Measurements from ENCODE around the gene FSTL4. TPM values are rescaled to one million over a fixed set of nuclear protein-coding genes. Genes with fewer than 3 reads are reported as not detected.

Gene FSTL4
- total and polyA plus RNA-seq, 2 donors from 2014 or later = 0.09 to 4.0 TPM

DNA sequence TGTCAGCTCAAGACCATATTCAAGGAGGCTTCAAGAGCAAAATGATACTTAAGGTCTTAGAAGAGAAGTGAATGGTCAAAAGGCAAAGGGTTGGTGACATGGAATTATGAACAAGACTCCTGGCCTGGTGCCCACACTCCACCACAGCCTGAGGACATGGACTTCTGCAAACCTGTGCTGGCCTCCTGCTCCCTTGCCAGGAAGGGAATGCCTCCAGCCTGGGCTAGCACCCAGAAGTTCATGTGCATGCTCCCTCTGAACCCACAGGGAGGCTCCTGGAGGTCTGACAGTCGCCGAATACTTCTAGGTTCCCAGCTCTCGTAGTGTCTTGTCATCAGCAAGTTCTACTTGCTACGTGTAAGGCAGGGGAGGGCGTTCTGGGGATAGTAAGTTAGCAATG is 156.7 kb downstream of the FSTL4 start:
- no peak overlapping the region for H3K4me3 ChIP-seq (ENCODE audit: low read length in 3 of 3)
- H3K36me3 ChIP-seq (ENCODE audit: control insufficient read depth in 2 of 3, insufficient read depth in 3 of 3, low read length in 3 of 3) = no peaks in the 10 kb centered on the region
- no peak overlapping the region for H3K9ac ChIP-seq (ENCODE audit: low read length in 3 of 3)
- H3K27me3 ChIP-seq (ENCODE audit: control insufficient read depth, insufficient read depth, low read length) = peaks cover under 1% of the 10 kb centered on the region
- TF ChIP-seq, protein P1, sequence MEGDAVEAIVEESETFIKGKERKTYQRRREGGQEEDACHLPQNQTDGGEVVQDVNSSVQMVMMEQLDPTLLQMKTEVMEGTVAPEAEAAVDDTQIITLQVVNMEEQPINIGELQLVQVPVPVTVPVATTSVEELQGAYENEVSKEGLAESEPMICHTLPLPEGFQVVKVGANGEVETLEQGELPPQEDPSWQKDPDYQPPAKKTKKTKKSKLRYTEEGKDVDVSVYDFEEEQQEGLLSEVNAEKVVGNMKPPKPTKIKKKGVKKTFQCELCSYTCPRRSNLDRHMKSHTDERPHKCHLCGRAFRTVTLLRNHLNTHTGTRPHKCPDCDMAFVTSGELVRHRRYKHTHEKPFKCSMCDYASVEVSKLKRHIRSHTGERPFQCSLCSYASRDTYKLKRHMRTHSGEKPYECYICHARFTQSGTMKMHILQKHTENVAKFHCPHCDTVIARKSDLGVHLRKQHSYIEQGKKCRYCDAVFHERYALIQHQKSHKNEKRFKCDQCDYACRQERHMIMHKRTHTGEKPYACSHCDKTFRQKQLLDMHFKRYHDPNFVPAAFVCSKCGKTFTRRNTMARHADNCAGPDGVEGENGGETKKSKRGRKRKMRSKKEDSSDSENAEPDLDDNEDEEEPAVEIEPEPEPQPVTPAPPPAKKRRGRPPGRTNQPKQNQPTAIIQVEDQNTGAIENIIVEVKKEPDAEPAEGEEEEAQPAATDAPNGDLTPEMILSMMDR (IDR thresholded peaks at IDR 0.05; ENCODE audit: borderline replicate concordance, extremely low read depth, insufficient read depth) = no peak
- intact Hi-C loops (cut with DNase I) = no loop called here
- no peak overlapping the region for H3K27ac ChIP-seq (ENCODE audit: low read depth in 2 of 2, low read length in 2 of 2)
- no peaks in the 10 kb centered on the region for H3K9me3 ChIP-seq (ENCODE audit: control insufficient read depth in 2 of 3, insufficient read depth in 1 of 3, low read length in 3 of 3)
- DNase-seq = no peak
- H3K4me1 ChIP-seq (ENCODE audit: control insufficient read depth in 2 of 3, insufficient read depth in 2 of 3, low read depth in 1 of 3, low read length in 3 of 3) = peaks cover 0 to 4% (median 0%) of the 10 kb centered on the region in 3 donors
- FAIRE-seq = no peak

DNA sequence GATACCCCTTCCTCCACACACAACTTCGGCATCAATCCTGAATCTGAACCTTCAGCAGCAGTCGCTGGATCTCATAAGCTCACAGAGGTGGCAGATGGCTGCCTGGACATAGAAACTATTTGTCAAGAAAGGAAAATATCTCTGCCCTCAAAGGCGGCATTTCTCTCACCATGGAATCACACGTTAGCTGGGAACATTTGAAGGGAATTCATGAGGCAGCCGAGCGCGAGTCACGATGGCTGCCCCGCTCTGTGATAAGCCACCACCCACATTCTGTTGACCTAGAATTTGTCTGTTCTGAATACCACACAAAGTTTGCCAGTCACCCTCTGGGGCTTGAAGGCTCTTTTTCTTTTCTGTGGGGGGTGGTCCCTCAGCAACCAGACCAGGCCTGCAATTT is 157.9 kb downstream of the FSTL4 start:
- TF ChIP-seq, protein P1 (IDR thresholded peaks at IDR 0.05; ENCODE audit: borderline replicate concordance, extremely low read depth, insufficient read depth) = no peak
- DNase-seq (no peak), FAIRE-seq (no peak)
- Histone ChIP-seq H3K9me3 (ENCODE audit: control insufficient read depth in 2 of 3, insufficient read depth in 1 of 3, low read length in 3 of 3) (no peaks in the 10 kb centered on the region), H3K4me1 (ENCODE audit: control insufficient read depth in 2 of 3, insufficient read depth in 2 of 3, low read depth in 1 of 3, low read length in 3 of 3) (peaks cover 0 to 4% (median 0%) of the 10 kb centered on the region in 3 donors), H3K4me3 (ENCODE audit: low read length in 3 of 3) (no peak overlapping the region), H3K36me3 (ENCODE audit: control insufficient read depth in 2 of 3, insufficient read depth in 3 of 3, low read length in 3 of 3) (no peaks in the 10 kb centered on the region), H3K27ac (ENCODE audit: low read depth in 2 of 2, low read length in 2 of 2) (no peak overlapping the region), H3K9ac (ENCODE audit: low read length in 3 of 3) (no peak overlapping the region), H3K27me3 (ENCODE audit: control insufficient read depth, insufficient read depth, low read length) (peaks cover 2% of the 10 kb centered on the region)
- intact Hi-C loops (cut with DNase I) = no loop called here

DNA sequence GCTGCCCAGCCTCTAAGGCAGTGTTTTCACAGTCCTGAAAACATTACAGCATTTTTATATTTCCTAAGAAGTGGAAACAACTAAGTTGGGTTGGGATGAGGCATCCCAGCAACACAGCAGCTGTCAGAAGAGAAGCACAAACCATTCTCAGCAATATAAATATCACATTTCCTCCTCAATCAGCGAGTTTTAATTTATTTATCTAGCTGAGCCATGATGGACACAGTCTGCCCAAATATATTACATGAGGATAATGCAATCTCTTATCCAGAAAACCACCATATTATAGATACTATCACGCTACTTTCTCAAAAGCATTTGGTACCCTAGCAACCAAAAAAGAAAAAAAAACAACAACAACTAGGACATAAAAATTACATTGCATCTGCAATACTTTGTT is 158.5 kb downstream of the FSTL4 start:
- intact Hi-C loops (cut with DNase I) = no loop called here
- Histone ChIP-seq H3K36me3 (ENCODE audit: control insufficient read depth in 2 of 3, insufficient read depth in 3 of 3, low read length in 3 of 3) (no peaks in the 10 kb centered on the region), H3K27ac (ENCODE audit: low read depth in 2 of 2, low read length in 2 of 2) (no peak overlapping the region), H3K4me3 (ENCODE audit: low read length in 3 of 3) (no peak overlapping the region), H3K9ac (ENCODE audit: low read length in 3 of 3) (no peak overlapping the region), H3K27me3 (ENCODE audit: control insufficient read depth, insufficient read depth, low read length) (peaks cover 2% of the 10 kb centered on the region), H3K4me1 (ENCODE audit: control insufficient read depth in 2 of 3, insufficient read depth in 2 of 3, low read depth in 1 of 3, low read length in 3 of 3) (peaks cover 0 to 4% (median 0%) of the 10 kb centered on the region in 3 donors), H3K9me3 (ENCODE audit: control insufficient read depth in 2 of 3, insufficient read depth in 1 of 3, low read length in 3 of 3) (no peaks in the 10 kb centered on the region)
- DNase-seq (no peak), FAIRE-seq (no peak)
- TF ChIP-seq, protein P1 (IDR thresholded peaks at IDR 0.05; ENCODE audit: borderline replicate concordance, extremely low read depth, insufficient read depth) = no peak
